ENCODE data around the gene STUM.

DNA sequence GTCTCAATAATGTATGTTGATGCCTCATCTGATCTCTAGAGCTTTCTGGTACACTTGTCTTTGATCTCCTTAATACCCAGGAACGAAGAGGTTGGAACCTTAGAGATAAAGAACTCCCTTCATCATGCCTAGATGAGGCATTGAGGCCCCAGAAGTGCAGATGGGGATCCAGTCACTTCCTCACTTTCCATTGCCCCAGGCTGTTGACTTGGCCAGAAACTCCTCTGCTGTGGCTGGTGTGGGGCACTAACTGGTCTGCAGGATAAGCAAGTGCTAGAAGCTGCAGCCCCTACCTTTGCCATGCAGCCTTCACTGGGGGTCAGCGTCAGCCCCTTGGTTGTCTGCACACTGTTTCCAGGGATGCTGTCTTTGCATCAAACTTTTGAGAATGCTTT, 49.9 kb downstream of the STUM start:
- no peak for TF ChIP-seq YY1 (IDR thresholded peaks at IDR 0.05; ENCODE audit: low read depth)
- TF ChIP-seq, protein P1, sequence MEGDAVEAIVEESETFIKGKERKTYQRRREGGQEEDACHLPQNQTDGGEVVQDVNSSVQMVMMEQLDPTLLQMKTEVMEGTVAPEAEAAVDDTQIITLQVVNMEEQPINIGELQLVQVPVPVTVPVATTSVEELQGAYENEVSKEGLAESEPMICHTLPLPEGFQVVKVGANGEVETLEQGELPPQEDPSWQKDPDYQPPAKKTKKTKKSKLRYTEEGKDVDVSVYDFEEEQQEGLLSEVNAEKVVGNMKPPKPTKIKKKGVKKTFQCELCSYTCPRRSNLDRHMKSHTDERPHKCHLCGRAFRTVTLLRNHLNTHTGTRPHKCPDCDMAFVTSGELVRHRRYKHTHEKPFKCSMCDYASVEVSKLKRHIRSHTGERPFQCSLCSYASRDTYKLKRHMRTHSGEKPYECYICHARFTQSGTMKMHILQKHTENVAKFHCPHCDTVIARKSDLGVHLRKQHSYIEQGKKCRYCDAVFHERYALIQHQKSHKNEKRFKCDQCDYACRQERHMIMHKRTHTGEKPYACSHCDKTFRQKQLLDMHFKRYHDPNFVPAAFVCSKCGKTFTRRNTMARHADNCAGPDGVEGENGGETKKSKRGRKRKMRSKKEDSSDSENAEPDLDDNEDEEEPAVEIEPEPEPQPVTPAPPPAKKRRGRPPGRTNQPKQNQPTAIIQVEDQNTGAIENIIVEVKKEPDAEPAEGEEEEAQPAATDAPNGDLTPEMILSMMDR (IDR thresholded peaks at IDR 0.05): no peak
